K562 (cell line): ENCODE results near the gene NFKBIB. TPM values are rescaled to one million over a fixed set of nuclear protein-coding genes. Genes with fewer than 3 reads are reported as not detected.
A peak's percentile ranks its signal among the peaks of the same experiment; 100 is the strongest.

ENCODE experiments used
- CTBP1 ChIP-seq: fragments of 450-650 bp; IDR thresholded peaks from 2 replicates; pipeline ENCODE4 v1.6.1; 2016; ENCODE audit warnings: borderline replicate concordance
- FOXA1 ChIP-seq: fragments of 450-650 bp; IDR thresholded peaks from 2 replicates; pipeline ENCODE4 v1.6.1; 2016; ENCODE audit warnings: mild to moderate bottlenecking, borderline replicate concordance
- GABPA ChIP-seq: fragments of 200-800 bp; sonication (Bioruptor generic); conservative IDR thresholded peaks from 2 replicates; pipeline ENCODE4 v1.6.1; 2016; ENCODE audit warnings: low read depth, missing genetic modification characterization, missing compliant biosample characterization
- MBD1 ChIP-seq: fragments of 250-450 bp; sonication (Bioruptor Pico); IDR thresholded peaks from 2 replicates; pipeline ENCODE4 v1.8.0; 2022; ENCODE audit warnings: inconsistent platforms
- NR2C1 ChIP-seq, 2 experiments: fragments of 450-650 bp; IDR thresholded peaks; 2 replicates each; pipeline ENCODE4 v1.6.1; 2017; ENCODE audit warnings: mild to moderate bottlenecking in 2 of 2, antibody characterized with exemption in 1 of 2, inconsistent platforms in 1 of 2, missing compliant biosample characterization in 1 of 2, missing genetic modification characterization in 1 of 2
- PRMT5 ChIP-seq: sonication (generic); formaldehyde crosslinking; IDR thresholded peaks from 2 replicates; pipeline ENCODE4 v1.5.0; 2020; ENCODE audit warnings: missing genetic modification reagents
- PYGO2 ChIP-seq: fragments of 450-650 bp; IDR thresholded peaks from 2 replicates; pipeline ENCODE4 v1.6.1; 2016; ENCODE audit warnings: mild to moderate bottlenecking, missing genetic modification characterization, moderate library complexity, missing compliant biosample characterization
- RB1 ChIP-seq: fragments of 450-650 bp; IDR thresholded peaks from 2 replicates; pipeline ENCODE4 v1.6.1; 2017; ENCODE audit warnings: low read depth, mild to moderate bottlenecking
- RREB1 ChIP-seq: fragments of 250-450 bp; sonication (Bioruptor Pico); IDR thresholded peaks from 2 replicates; pipeline ENCODE4 v1.4.0; 2020
- SNIP1 ChIP-seq: fragments of 450-650 bp; IDR thresholded peaks from 2 replicates; pipeline ENCODE4 v1.7.1; 2017; ENCODE audit warnings: low read depth, mild to moderate bottlenecking
- TFAM ChIP-seq: fragments of 250-450 bp; sonication (Bioruptor Pico); conservative IDR thresholded peaks from 2 replicates; pipeline ENCODE4 v1.5.0; 2021; ENCODE audit warnings: mild to moderate bottlenecking, moderate library complexity
- ZBTB26 ChIP-seq: fragments of 450-650 bp; formaldehyde crosslinking; IDR thresholded peaks from 2 replicates; pipeline ENCODE4 v1.4.0; 2022; ENCODE audit warnings: missing genetic modification characterization
- ZBTB33 ChIP-seq: sonication (generic); formaldehyde crosslinking; IDR thresholded peaks from 2 replicates; pipeline ENCODE4 v1.8.1; 2023; ENCODE audit warnings: mild to moderate bottlenecking, missing genetic modification reagents
- ZBTB8A ChIP-seq: fragments of 450-650 bp; IDR thresholded peaks from 2 replicates; pipeline ENCODE4 v1.6.1; 2018; ENCODE audit warnings: mild to moderate bottlenecking, moderate library complexity; ENCODE audit not compliant: partially characterized antibody
- ZFP36 ChIP-seq: fragments of 150-350 bp; IDR thresholded peaks from 2 replicates; pipeline ENCODE4 v1.6.1; 2018; ENCODE audit warnings: low read length, low read depth; ENCODE audit not compliant: partially characterized antibody
- ZNF280B ChIP-seq: fragments of 250-450 bp; sonication (Bioruptor Pico); IDR thresholded peaks from 2 replicates; pipeline ENCODE4 v1.5.1; 2021; ENCODE audit warnings: mild to moderate bottlenecking
- polyA plus RNA-seq, 8 experiments: library from polyadenylated mRNA; depleted of rRNA in 4 of 8; stranded (reverse) in 5 of 8; unstranded in 3 of 8; fragments of >200 nt; fragmentation: Nextera tagmentation in 2 of 8; fragmentation: Illumina TruSeq in 1 of 8; extraction: Ambion mirVana in 2 of 8; extraction: Trizol in 1 of 8; gene quantifications; 2 replicates each; pipeline versions ENCODE4 v1.2.1 to v1.2.3, GENCODE V29; 2011 to 2014; ENCODE audit warnings: inconsistent platforms in 1 of 8, missing spikeins in 1 of 8
- total RNA-seq, 7 experiments: library from RNA; depleted of rRNA in 6 of 7; stranded (reverse); fragments of >200 nt in 6 of 7; fragmentation: Illumina TruSeq in 2 of 7; extraction: Trizol in 2 of 7; gene quantifications; 2 replicates each; pipeline versions ENCODE4 v1.2.1 to v1.2.3, GENCODE V29; 2011 to 2021; ENCODE audit warnings: low replicate concordance in 1 of 7

NFKBIB gene
- total and polyA plus RNA-seq, 9 of the 15 experiments (the other 6 are each of a cell fraction or from before 2014, with no cell fraction given): 1.5 to 44.9 (median 10.4) TPM

- TF ChIP-seq RREB1 (CRISPR knock-in tag) (no peak), RB1 (no peak), ZBTB8A (no peak), CTBP1 (no peak; the same call in 1 of the 2 replicates), PRMT5 (no peak), GABPA (tag) (peak; percentile 93), ZNF280B (CRISPR knock-in tag) (no peak), MBD1 (no peak), FOXA1 (no peak), TFAM (CRISPR knock-in tag) (no peak), ZBTB26 (CRISPR knock-in tag) (no peak), ZFP36 (no peak), PYGO2 (tag) (no peak), ZBTB33 (CRISPR knock-in tag) (no peak), SNIP1 (no peak), NR2C1 (IDR thresholded peaks at IDR 0.05) (no peak), NR2C1 (tag; IDR thresholded peaks at IDR 0.05) (no peak)
Observed at GRCh38 chr19:38850436-38850975, 49.3 kb upstream of the NFKBIB start (continued).
